HepG2 (cell line): ENCODE measurements around the gene RNASE12. TPM values are rescaled to one million over a fixed set of nuclear protein-coding genes. Genes with fewer than 3 reads are reported as not detected.

Source experiments
- ATAC-seq: fragments of 200-7000 bp; cut with Tn5 transposase; 3 replicates; pipeline ENCODE4 v1.9.1; 2020; ENCODE audit warnings: mild to moderate bottlenecking, moderate library complexity
- BruUV-seq: library from RNA; stranded (reverse); fragments of 400-500 nt; replicated peaks from 2 replicates; lab custom pipeline; 2021; lab: Mats Ljungman, UMichigan
- CTCF ChIA-PET: fragments of 300-600 bp; formaldehyde crosslinking; extraction: SDS; loops from one replicate; lab custom pipeline; 2021; ENCODE audit warnings: low total read pairs, inconsistent platforms, low intra/inter-chr PET ratio; lab: Yijun Ruan, JAX
- POLR2A ChIA-PET: fragments of 350-600 bp; sonication (Branson Sonifier 250); formaldehyde crosslinking; loops from one replicate; lab custom pipeline; 2020; ENCODE audit warnings: antibody characterized with exemption, inconsistent platforms; lab: Yijun Ruan, JAX
- DNase-seq: peaks from one replicate; pipeline ENCODE4 v3.0.0-alpha.2; 2015; ENCODE audit warnings: low spot score
- FAIRE-seq: peaks from 3 replicates; lab custom pipeline; 2011; peaks lifted over from hg19 to GRCh38; lab: Jason Lieb, UNC
- H2AFZ ChIP-seq: one replicate; pipeline ENCODE4 v1.6.1; 2011; ENCODE audit warnings: low read length, inconsistent platforms
- H3K27ac ChIP-seq: fragments of 300-600 bp; 3 replicates; pipeline ENCODE4 v1.8.0; 2011; ENCODE audit warnings: mixed run types, mild to moderate bottlenecking, mixed read lengths, low read length, inconsistent platforms; ENCODE audit not compliant: insufficient read depth; ENCODE audit errors: extremely low read length
- H3K27me3 ChIP-seq, 2 experiments: fragments of 200-600 bp in 1 of 2; 2 replicates in 1 of 2; 3 replicates in 1 of 2; pipeline versions ENCODE4 v1.6.0 to v1.8.0; 2011; ENCODE audit warnings: low read length in 2 of 2, mild to moderate bottlenecking in 2 of 2, moderate library complexity in 2 of 2, inconsistent platforms in 1 of 2; ENCODE audit not compliant: insufficient read depth in 2 of 2, control insufficient read depth in 1 of 2
- H3K36me3 ChIP-seq, 2 experiments: fragments of 200-600 bp in 1 of 2; replicated peaks in 1 of 2; 2 replicates in 1 of 2; 3 replicates in 1 of 2; pipeline versions ENCODE4 v1.5.1 to v1.8.0; 2011; ENCODE audit warnings: low read length in 2 of 2, inconsistent platforms in 1 of 2; ENCODE audit not compliant: insufficient read depth in 2 of 2, control insufficient read depth in 1 of 2
- H3K4me1 ChIP-seq: 2 replicates; pipeline ENCODE4 v1.5.1; 2012; ENCODE audit warnings: low read length, inconsistent platforms; ENCODE audit not compliant: insufficient read depth
- H3K4me2 ChIP-seq: 2 replicates; pipeline ENCODE4 v1.6.0; 2011; ENCODE audit warnings: low read depth, low read length, inconsistent platforms
- H3K4me3 ChIP-seq, 3 experiments: fragments of 200-600 bp in 1 of 3; sonication (generic), shearing (Covaris generic) in 1 of 3; replicated peaks in 1 of 3; 2 replicates each; pipeline ENCODE4 v1.5.1; 2011 to 2016; ENCODE audit warnings: low read length in 3 of 3, inconsistent platforms in 2 of 3, low read depth in 2 of 3, mild to moderate bottlenecking in 2 of 3, control low read depth in 1 of 3, mixed read lengths in 1 of 3; ENCODE audit not compliant: insufficient read depth in 1 of 3
- H3K79me2 ChIP-seq: one replicate; pipeline ENCODE4 v1.6.1; 2011; ENCODE audit warnings: low read length, inconsistent platforms; ENCODE audit not compliant: insufficient read depth
- H3K9ac ChIP-seq: 2 replicates; pipeline ENCODE4 v1.6.0; 2011; ENCODE audit warnings: mild to moderate bottlenecking, low read depth, low read length, inconsistent platforms; ENCODE audit not compliant: insufficient read depth
- H3K9me3 ChIP-seq: 2 replicates; pipeline ENCODE4 v1.5.1; 2012; ENCODE audit warnings: mild to moderate bottlenecking, low read length
- H4K20me1 ChIP-seq: 2 replicates; pipeline ENCODE4 v1.6.0; 2011; ENCODE audit warnings: inconsistent platforms, mild to moderate bottlenecking, low read length, moderate library complexity; ENCODE audit not compliant: insufficient read depth
- AKAP8 ChIP-seq: sonication (generic); formaldehyde crosslinking; IDR thresholded peaks from 2 replicates; pipeline ENCODE4 v1.5.1; 2020; ENCODE audit warnings: mild to moderate bottlenecking, missing genetic modification reagents
- FOSL1 ChIP-seq: sonication (generic); formaldehyde crosslinking; IDR thresholded peaks from 2 replicates; pipeline ENCODE4 v1.9.0; 2021; ENCODE audit warnings: missing genetic modification reagents, borderline replicate concordance
- RARA ChIP-seq: IDR thresholded peaks from 2 replicates; pipeline ENCODE4 v1.6.1; 2016; ENCODE audit warnings: missing genetic modification reagents, missing compliant biosample characterization
- THAP9 ChIP-seq: sonication (generic); formaldehyde crosslinking; IDR thresholded peaks from 2 replicates; pipeline ENCODE4; 2020; ENCODE audit warnings: missing genetic modification reagents, mild to moderate bottlenecking, borderline replicate concordance
- THRA ChIP-seq: sonication (generic); formaldehyde crosslinking; IDR thresholded peaks from 2 replicates; pipeline ENCODE4 v1.4.0; 2020; ENCODE audit warnings: missing genetic modification reagents, borderline replicate concordance
- ZBTB20 ChIP-seq: sonication (generic); formaldehyde crosslinking; IDR thresholded peaks from 2 replicates; pipeline ENCODE4 v1.8.1; 2023; ENCODE audit warnings: missing genetic modification reagents, low read depth, mild to moderate bottlenecking, borderline replicate concordance
- ZFX ChIP-seq: sonication (generic); formaldehyde crosslinking; IDR thresholded peaks from 2 replicates; pipeline ENCODE4 v1.4.0; 2020; ENCODE audit warnings: mild to moderate bottlenecking, low read depth, missing genetic modification reagents, moderate library complexity
- ZNF772 ChIP-seq: sonication (generic); formaldehyde crosslinking; IDR thresholded peaks from 2 replicates; pipeline ENCODE4 v1.5.0; 2020; ENCODE audit warnings: mild to moderate bottlenecking, missing genetic modification reagents
- WGBS: methylation state at CpG from one replicate; pipeline ENCODE4 v1.1.6; 2017; ENCODE audit warnings: low lambda C conversion rate; 5-methylcytosine and 5-hydroxymethylcytosine counted together
- in situ Hi-C: cut with HindIII; loops from 2 replicates; pipeline ENCODE4 v1.10.0; 2017; ENCODE audit warnings: low pct_unique_long_range_greater_than_20kb; ENCODE audit not compliant: extremely low pct_ligation_motif_present
- intact Hi-C: fragments of 100-400 bp; cut with micrococcal nuclease; formaldehyde crosslinking; loops from one replicate; pipeline ENCODE4 v1.10.0; 2022; ENCODE audit not compliant: unreplicated experiment
- polyA plus RNA-seq, 8 experiments: library from polyadenylated mRNA; depleted of rRNA in 3 of 8; stranded (reverse) in 7 of 8; unstranded in 1 of 8; fragments of >200 nt; fragmentation: Illumina TruSeq in 4 of 8; extraction: Trizol in 4 of 8; gene quantifications; 2 replicates each; pipeline versions ENCODE4 v1.2.1 to v1.2.3, GENCODE V29; 2011 to 2016; ENCODE audit warnings: low read depth in 4 of 8, missing spikeins in 1 of 8, mixed read lengths in 1 of 8; ENCODE audit not compliant: insufficient read depth in 1 of 8
- total RNA-seq, 5 experiments: library from RNA; depleted of rRNA; stranded (reverse); fragments of >200 nt; fragmentation: Illumina TruSeq; extraction: Trizol; gene quantifications; 2 replicates each; pipeline ENCODE4 v1.2.3, GENCODE V29; 2016; ENCODE audit warnings: low read depth in 1 of 5

The RNASE12 gene
- total and polyA plus RNA-seq, 2 of the 13 experiments (the other 11 are each of a cell fraction or from before 2014, with no cell fraction given), result not detected

- TF ChIP-seq RARA (peak; percentile 46), FOSL1 (CRISPR knock-in tag) (0 out of 2 replicates have a peak, but pooled peaks have one; percentile 15), AKAP8 (CRISPR knock-in tag) (no peak), ZNF772 (CRISPR knock-in tag) (peak; percentile 49; the same call in 1 of the 2 replicates), ZBTB20 (peak; percentile 48; the same call in 1 of the 2 replicates), ZFX (peak; percentile 76), THAP9 (no peak)
Measured at GRCh38 chr14:20606902-20607242, 15.7 kb upstream of the RNASE12 start (continued).

- FAIRE-seq, result peak; percentile 66
- ChIA-PET CTCF (interaction anchor here (1.2 to 1.8 kb wide), 3 partner anchors 75 to 279 kb away, joined by 4 to 21 read pairs (median 4); no protein-coding TSS in a partner anchor), POLR2A (interaction anchor here (0.7 to 1.7 kb wide), 4 partner anchors 81 to 279 kb away, joined by 3 to 6 read pairs (median 4); partner anchors contain the start of genes PARP2 and TEP1)
- BruUV-seq, result no TSS peak
- peak overlapping the region; percentile 86 for H3K4me2 ChIP-seq
- H3K27ac ChIP-seq, result no peak overlapping the region
- no peaks in the 10 kb centered on the region; a peak in 1 of 5 replicates for H3K27me3 ChIP-seq
- WGBS, result 2% methylated on average over 7 of the region's 8 CpGs
- intact Hi-C loops, result loop anchor here (1.0 to 5.0 kb wide), 6 partner anchors 75 to 279 kb away; partner anchors contain the start of gene PIP4P1
- in situ Hi-C loops, result loop anchor here (5.0 to 25.0 kb wide), 3 partner anchors 74 to 279 kb away; partner anchors contain the start of genes APEX1, OSGEP, PIP4P1 and PNP
- peaks cover 53% of the 10 kb centered on the region for H3K4me1 ChIP-seq
- H3K4me3 ChIP-seq, result peak overlapping the region; percentile 25 to 59 (median 33); a peak in 5 of 6 replicates
- DNase-seq, result peak; percentile 79
- no peaks in the 10 kb centered on the region for H3K36me3 ChIP-seq
- no peaks in the 10 kb centered on the region for H4K20me1 ChIP-seq
- ATAC-seq, result peak; percentile 80
- no peaks in the 10 kb centered on the region for H3K9me3 ChIP-seq
- no peaks in the 10 kb centered on the region for H3K79me2 ChIP-seq
- peak overlapping the region; percentile 38 for H2AFZ ChIP-seq
- H3K9ac ChIP-seq, result peak overlapping the region; percentile 35
- peak; percentile 55; the same call in 1 of the 2 replicates for TF ChIP-seq THRA (CRISPR knock-in tag)
Measured at GRCh38 chr14:20606190-20606901, 15.2 kb upstream of the RNASE12 start.
